ENCODE data around the gene STARD5. TPM values are rescaled to one million over a fixed set of nuclear protein-coding genes. Genes with fewer than 3 reads are reported as not detected.

Gene STARD5
- total RNA-seq, 1 donor from 2014 or later = 5.8 TPM

GRCh38 chr15:81302701-81303109 lies 21.2 kb downstream of the STARD5 start:
- H3K4me3 Mint-ChIP-seq = no peak overlapping the region
- no peak for TF ChIP-seq CTCF (IDR thresholded peaks at IDR 0.05; ENCODE audit: unreplicated experiment)
- no peaks in the 10 kb centered on the region for H3K9me3 Mint-ChIP-seq
- no peaks in the 10 kb centered on the region for H3K27me3 Mint-ChIP-seq (ENCODE audit: low read depth)
- H3K4me1 Mint-ChIP-seq = peaks cover 18% of the 10 kb centered on the region
- no peaks in the 10 kb centered on the region for H3K36me3 Mint-ChIP-seq
- no peak overlapping the region for H3K27ac Mint-ChIP-seq
- no peak for DNase-seq (ENCODE audit: low spot score in 2 of 2, unreplicated experiment in 2 of 2)

GRCh38 chr15:81301815-81302399 lies 22.0 kb downstream of the STARD5 start:
- H3K4me1 Mint-ChIP-seq = peaks cover 18% of the 10 kb centered on the region
- DNase-seq (ENCODE audit: low spot score in 2 of 2, unreplicated experiment in 2 of 2) = no peak
- H3K27ac Mint-ChIP-seq = no peak overlapping the region
- no peaks in the 10 kb centered on the region for H3K36me3 Mint-ChIP-seq
- peaks cover 5% of the 10 kb centered on the region for H3K27me3 Mint-ChIP-seq (ENCODE audit: low read depth)
- no peak for TF ChIP-seq CTCF (IDR thresholded peaks at IDR 0.05; ENCODE audit: unreplicated experiment)
- no peak overlapping the region for H3K4me3 Mint-ChIP-seq
- H3K9me3 Mint-ChIP-seq = no peaks in the 10 kb centered on the region

GRCh38 chr15:81301385-81301784 lies 22.6 kb downstream of the STARD5 start:
- no peaks in the 10 kb centered on the region for H3K9me3 Mint-ChIP-seq
- no peak for DNase-seq (ENCODE audit: low spot score in 2 of 2, unreplicated experiment in 2 of 2)

GRCh38 chr15:81299630-81300273 lies 24.2 kb downstream of the STARD5 start:
- Mint-ChIP-seq H3K36me3 (no peaks in the 10 kb centered on the region), H3K4me1 (peaks cover 18% of the 10 kb centered on the region), H3K9me3 (no peaks in the 10 kb centered on the region), H3K4me3 (no peak overlapping the region), H3K27me3 (ENCODE audit: low read depth) (peaks cover 21% of the 10 kb centered on the region), H3K27ac (no peak overlapping the region)
- TF ChIP-seq CTCF (IDR thresholded peaks at IDR 0.05; ENCODE audit: unreplicated experiment) = no peak
- no peak for DNase-seq (ENCODE audit: low spot score in 2 of 2, unreplicated experiment in 2 of 2)

More at GRCh38 chr15:81301385-81301784, 22.6 kb downstream of the STARD5 start:
- Mint-ChIP-seq H3K27me3 (ENCODE audit: low read depth) (peaks cover 11% of the 10 kb centered on the region), H3K36me3 (no peaks in the 10 kb centered on the region), H3K4me1 (peaks cover 18% of the 10 kb centered on the region), H3K4me3 (no peak overlapping the region), H3K27ac (no peak overlapping the region)
- no peak for TF ChIP-seq CTCF (IDR thresholded peaks at IDR 0.05; ENCODE audit: unreplicated experiment)

- Mint-ChIP-seq H3K27ac (no peak overlapping the region), H3K27me3 (ENCODE audit: low read depth) (peaks cover 21% of the 10 kb centered on the region)
These were observed 24.8 kb downstream of the STARD5 start for GRCh38 chr15:81299156-81299555.

More at GRCh38 chr15:81299156-81299555, 24.8 kb downstream of the STARD5 start:
- H3K36me3 Mint-ChIP-seq = no peaks in the 10 kb centered on the region
- no peaks in the 10 kb centered on the region for H3K9me3 Mint-ChIP-seq
- peaks cover 13% of the 10 kb centered on the region for H3K4me1 Mint-ChIP-seq
- no peak for TF ChIP-seq CTCF (IDR thresholded peaks at IDR 0.05; ENCODE audit: unreplicated experiment)
- no peak for DNase-seq (ENCODE audit: low spot score in 2 of 2, unreplicated experiment in 2 of 2)
- H3K4me3 Mint-ChIP-seq = no peak overlapping the region

All from mesothelial cell of epicardium (in vitro differentiated cells).